Inflammatory macrophage treated with lipopolysaccharide for 1 hour (primary cell): ENCODE results near the gene AP3B1.
"Not testable (repeated sequence)": the region's sequence is repeated elsewhere in the genome, so short reads cannot be mapped to it uniquely, and the experiment has no call there.

Experiments used
- DNase-seq, 2 donors: peaks; one replicate each; pipeline ENCODE4 v3.0.0-alpha.2; 2020 to 2022

Gene AP3B1

DNA sequence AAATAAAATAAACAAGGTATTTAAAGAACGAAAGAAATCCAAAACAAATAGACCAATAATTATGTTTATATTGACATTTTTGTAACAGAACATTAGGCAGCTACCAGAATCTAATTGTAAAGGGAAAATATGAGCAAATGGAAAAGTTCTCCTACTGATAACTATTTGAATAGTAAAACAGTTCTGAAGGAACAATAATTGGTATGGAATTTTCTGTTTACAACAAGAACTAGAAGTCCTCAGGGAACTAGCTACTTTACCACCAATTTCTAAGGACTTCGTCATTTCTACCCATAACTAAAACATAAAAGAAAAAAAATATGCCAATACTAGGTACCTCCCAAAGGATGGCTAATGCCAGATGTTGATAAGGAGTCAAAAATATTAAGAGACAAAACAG, 58.5 kb downstream of the AP3B1 start:
- no peak for DNase-seq

DNA sequence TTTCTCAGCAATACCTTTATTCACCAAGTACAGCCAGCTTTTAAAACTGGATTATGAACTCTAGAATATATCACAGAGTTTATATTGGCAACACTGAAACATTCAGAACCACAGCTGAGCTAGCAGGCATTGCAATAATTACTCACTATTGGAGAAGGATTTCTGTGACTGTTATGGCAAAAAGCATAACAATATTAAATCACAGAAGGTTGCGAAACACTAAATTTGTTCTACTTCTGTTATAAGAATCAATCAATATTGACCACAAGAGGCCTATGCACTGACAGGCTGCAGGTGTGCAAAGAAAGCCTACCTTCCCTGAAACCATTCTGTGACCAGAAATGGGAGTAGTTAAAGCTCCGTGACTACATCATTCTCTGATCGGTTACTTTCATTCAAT, 59.2 kb downstream of the AP3B1 start:
- DNase-seq: no peak

DNA sequence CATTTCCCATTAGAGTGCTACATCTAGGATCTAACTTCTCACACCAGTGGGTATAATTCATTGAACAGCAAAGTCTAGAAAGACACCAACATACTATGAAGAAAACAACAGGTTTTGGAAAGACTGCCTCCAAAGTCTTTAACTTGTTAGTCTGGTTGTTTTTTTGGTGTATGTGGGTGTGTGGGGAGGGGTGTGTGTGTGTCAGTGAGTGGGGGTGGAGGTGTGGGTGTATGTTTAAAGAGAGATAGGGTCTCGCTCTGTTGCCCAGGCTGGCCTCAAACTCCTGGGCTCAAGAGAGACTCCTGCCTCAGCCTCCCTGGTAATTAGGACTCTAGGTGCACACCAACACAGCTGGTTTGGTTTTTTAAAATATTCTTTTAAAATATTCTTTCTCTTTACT, 59.7 kb downstream of the AP3B1 start:
- no peak for DNase-seq

DNA sequence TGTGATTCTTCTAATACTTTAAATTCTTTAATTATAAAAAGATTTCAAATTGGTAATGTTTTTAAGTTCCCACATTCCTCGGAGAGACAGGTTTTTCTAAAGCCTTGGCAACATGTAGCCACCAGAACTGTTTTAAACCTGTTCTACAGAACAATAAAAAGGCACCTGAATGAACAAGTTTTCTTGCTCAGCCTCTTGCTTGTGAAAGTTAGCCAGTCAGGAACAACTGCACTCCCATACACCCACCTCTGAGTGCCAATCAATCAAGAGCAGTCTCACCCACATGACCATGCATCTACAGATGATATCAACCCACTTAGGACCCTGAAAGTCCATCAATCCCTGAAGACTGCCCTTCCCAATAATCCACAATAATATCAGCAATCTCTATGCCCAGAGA, 62.3 kb downstream of the AP3B1 start:
- no peak for DNase-seq

DNA sequence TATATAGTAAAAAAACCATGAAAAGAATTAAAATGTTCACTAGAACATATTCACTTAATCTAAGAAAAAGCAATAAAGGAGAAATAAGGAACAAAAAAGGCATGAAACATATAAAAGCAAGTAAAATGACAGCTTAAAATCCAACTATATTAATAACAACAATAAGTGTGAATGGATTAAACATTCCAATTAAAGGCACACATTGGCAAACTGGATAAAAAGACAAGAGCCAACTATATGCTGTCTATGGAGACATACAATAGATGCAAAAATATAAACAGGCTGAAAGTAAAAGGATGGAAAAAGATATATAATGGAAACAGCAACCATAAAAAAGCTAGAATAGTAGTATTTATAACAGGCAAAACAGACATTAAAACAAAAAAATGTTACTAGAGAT, 70.1 kb downstream of the AP3B1 start:
- no peak for DNase-seq

DNA sequence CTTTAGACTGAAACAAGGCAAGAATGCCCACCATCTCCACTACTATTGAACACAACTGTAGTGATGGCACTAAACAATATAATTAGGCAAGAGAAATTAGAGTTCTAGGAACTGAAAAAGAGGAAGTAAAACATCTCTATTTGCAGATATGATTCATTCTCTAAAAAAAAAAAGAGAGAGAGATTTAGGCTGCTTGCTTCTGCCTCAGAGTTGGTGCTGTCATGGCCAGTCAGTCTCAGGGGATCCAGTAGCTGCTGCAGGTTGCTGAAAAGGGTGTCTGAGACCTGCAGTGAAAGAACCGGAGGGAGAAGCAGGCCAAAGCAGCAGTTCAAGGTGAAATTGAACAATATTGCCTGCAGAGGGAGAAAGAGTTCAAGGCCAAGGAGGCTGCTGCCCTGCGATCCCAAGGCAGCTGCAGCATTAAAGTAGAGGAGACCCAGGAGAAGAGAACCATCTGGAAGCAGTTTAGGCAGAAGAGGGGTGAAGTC, 72.5 kb downstream of the AP3B1 start:
- peak; percentile 52 to 74 for DNase-seq

DNA sequence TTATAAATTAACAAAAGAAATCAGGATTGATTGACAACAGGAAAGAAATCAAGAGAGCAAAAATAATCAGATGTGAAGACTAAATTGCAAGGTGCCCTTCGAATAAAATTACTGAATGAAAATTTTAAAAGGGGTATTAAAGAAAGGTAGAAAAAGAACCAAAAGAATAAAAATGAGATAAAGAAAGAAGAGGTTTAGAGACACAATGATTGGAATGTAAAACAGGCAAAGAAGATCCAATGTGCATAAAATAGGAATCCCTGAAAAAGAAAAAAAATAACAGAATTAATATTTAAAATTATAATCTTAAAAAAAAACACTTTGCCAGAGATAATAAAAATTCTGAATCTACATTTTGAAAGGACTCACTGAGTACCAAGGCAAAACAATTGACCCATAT, 73.0 kb downstream of the AP3B1 start:
- no peak for DNase-seq

DNA sequence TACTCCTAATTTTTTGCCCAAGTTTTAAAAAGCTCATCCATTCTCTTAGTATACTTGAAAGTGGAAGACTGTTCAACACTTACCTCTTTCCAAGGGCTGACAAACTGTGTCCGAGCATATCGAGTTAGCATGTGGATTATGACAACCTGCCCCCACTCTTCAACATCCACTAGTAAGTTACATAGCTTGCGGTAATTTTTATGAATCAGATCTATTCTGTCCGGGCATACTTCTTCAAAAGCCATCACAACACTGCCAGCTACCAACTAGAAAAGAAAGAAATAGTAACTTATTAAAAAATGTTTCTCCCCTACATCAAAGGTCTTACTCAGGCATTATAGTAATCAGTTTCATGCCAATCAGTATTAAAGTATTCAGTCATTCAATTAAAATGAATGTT, 78.5 kb downstream of the AP3B1 start:
- no peak for DNase-seq

DNA sequence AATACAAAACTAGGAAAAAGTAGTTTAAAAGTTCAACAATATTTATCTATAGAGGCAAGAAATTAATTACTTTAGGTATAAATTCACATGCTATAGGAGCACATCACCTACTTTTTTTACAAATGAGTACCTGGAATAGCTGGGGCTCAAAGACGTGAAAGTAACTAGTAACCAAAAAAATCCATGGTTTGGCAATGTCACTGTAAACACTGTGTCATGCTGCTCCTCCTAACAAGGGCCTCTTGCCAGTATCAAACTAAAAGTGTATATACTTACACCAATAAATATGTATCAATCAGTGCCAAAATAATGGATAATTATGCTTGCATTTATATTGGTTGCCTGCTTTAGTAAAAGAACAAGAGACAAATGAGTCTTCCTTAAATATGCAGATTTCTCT, 78.9 kb downstream of the AP3B1 start:
- DNase-seq: no peak

DNA sequence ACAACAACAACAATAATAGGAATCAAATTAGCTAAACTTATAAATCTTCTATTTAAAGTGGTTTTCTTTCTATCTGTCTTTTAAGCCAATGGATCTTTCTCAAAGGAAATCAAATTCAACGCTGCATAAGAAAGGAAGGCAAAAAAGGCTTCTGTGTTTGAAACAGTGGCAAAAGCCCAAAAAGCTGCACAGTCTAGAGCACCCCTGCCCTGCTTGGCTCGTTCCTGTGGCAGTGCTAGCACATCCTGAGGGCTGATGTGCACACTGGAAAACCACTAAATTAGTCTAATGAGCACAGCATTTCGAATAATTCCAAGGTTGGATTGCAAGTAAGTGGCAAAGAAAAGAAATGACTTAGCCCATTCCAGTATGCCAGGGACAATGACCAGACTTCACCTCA, 80.7 kb downstream of the AP3B1 start:
- DNase-seq: no peak

DNA sequence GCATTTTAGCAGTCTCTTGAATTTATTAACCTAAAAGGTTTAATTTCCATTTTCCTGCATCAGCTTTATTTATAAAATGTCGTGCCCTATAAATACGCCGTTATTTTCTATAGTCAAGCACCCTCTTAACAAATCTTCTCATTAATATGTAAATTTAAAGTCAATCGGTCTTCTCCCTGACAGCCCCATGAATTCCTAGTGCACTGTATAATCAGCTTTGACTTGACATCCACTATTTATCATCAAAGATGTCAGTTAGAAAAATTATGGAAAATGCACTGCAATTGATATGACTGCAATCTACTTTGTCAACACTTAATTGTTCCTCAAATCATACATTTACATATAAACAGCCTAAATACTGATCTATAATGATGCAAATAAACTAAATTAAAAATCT, 83.4 kb downstream of the AP3B1 start:
- DNase-seq: no peak

DNA sequence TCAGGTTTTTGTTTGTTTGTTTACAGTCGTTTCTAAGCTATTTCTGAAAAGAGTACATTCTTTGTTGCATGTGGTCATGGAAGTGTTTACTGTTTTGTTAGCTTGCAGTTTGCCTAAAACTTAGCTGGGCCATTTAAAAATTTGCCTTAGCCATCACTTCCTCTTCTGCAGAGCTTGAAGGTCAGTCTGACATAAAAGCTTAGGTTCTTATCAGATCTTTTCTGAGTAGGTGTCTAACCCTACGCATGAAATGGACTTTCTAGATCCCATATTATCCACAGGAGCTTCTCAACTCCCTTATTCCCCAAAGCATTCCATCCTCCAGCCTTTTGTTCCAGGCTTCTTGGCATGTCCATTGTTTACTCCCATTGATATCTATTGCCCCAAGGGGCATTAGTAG, 90.3 kb downstream of the AP3B1 start:
- no peak for DNase-seq

DNA sequence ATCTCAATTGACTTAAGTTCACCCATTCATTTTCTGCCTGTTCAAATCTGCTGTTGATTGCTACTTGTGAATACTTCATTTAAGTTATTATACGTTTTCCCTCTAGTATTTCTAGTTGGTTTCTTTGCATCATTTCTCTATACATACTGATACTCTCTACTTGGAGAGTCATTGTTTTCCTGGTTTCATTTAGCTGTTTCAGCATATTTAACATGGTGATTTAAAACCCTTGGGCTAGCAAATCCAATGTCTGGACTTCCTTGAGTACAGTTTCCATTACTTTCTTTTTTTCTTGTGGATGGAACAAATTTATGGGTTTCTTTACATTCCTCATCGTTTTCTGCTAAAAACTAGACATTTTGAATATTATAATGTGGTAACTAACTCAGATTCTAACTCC, 90.7 kb downstream of the AP3B1 start:
- no peak for DNase-seq

DNA sequence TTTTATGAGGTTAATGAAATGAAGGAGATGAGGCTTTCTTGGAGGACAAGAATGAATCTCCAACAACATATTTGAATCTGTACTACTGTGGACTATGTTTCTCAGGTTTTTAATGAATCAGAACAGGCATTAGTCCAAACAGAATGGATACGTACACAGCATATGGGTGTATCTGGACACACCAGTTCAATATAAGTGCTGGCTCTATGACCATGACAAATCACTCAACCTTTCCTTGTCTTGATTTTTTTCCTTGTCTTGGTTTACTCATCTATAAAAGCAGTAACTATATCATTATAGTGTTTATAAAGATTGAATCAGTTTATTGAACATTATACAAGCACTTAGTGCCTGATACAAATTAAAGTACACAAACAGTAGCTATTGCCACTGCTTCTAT, 104.1 kb downstream of the AP3B1 start:
- no peak for DNase-seq

DNA sequence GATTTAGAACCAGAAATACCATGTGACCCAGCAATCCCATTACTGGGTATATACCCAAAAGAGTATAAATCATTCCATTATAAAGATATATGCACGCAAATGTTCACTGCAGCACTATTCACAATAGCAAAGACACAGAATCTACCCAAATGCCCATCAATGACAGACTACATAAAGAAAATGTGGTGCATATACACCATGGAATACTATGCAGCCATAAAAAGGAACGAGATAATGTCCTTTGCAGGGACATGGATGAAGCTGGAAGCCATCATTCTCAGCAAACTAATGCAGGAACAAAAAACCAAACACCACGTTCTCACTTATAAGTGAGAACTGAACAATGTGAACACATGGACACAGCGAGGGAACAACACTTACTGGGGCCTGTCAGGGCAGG, 105.8 kb downstream of the AP3B1 start:
- not testable (repeated sequence) for DNase-seq

DNA sequence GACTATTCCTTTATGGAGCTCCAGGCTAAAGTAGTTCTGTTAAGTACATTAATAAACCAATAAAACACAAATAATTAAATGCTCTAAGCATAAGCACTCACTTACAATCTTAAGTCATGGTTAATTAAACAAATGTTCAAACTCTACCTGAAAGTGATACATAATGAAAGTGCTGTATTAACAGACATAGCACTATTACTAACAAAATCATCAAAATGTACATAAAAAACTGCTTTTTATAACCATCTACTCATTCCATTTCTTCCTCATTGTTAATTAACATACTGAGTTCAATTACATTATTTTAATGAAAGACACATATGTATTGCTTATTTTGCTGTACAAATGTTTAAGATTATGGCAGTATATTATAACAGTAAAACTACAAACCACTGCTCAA, 107.3 kb downstream of the AP3B1 start:
- no peak for DNase-seq

DNA sequence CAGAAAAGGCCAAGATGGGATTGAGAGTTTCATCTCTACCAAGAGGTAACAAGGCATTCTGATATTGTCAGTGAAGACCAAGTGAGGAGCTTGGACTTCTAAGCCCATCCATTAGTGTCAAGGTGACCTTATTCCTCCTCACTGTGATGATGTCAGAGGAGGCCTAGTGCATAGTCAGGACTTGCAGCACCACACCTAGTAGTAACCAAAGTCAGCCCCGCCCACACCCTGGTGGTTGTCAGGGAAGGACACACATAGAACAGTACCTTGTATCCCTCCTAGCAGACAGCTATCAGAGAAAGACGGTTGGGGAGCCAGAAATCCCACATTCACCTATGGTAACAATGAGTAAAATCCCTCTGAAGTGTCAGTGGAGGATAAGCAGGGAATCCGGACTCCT, 111.7 kb downstream of the AP3B1 start:
- no peak for DNase-seq

DNA sequence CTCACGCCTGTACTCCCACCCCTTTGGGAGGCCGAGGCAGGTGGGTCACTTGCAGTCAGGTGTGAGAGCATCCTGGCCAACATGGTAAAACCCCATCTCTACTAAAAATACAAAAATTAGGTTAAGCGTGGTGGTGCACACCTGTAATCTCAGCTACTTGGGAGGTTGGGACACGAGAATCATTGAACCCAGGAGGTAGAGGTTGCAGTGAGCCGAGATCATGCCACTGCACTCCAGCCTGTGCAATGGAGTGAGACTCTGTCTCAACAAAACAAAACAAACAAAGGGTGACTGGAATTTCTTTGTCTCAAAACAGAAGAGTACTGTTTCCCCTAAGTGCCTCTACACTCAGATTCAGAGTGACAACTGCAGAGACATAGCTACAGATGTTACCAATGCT, 116.1 kb downstream of the AP3B1 start:
- DNase-seq: no peak

DNA sequence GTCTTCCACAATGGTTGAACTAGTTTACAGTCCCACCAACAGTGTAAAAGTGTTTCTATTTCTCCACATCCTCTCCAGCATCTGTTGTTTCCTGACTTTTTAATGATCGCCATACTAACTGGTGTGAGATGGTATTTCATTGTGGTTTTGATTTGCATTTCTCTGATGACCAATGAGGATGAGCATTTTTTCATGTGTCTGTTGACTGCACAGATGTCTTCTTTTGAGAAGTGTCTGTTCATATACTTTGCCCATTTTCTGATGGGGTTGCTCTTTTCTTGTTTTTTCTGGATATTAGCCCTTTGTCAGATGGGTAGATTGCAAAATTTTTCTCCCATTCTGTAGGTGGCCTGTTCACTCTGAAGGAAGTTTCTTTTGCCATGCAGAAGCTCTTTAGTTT, 124.2 kb downstream of the AP3B1 start:
- not testable (repeated sequence) for DNase-seq

DNA sequence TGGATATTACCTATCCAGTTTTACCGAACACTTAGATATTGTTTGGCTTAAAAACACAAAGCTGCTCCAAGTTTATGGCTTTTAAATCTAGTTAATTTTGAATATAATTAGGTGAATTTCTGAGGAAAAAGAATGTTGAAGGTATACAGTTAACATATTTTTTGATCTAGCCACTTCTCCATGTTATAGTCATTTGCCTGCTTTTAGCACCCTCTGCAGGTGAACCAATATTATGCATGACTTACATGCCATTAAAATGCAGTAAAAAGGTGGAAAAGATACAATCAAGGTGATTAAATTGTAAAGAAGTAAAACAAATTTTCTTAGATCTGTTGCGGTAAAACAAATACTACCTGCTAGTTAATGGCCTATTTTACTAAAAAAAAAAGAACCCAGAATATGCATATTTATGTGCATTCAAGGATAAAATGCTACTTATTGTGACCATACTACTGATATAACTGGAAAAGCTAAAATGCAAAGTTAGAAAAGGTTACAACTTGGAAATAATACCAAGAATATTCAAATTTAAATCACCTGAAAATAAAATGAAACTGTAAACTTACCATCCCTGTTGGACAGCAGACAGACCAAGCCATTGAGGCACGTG, 132.1 kb downstream of the AP3B1 start:
- peak; percentile 2 to 12 for DNase-seq

DNA sequence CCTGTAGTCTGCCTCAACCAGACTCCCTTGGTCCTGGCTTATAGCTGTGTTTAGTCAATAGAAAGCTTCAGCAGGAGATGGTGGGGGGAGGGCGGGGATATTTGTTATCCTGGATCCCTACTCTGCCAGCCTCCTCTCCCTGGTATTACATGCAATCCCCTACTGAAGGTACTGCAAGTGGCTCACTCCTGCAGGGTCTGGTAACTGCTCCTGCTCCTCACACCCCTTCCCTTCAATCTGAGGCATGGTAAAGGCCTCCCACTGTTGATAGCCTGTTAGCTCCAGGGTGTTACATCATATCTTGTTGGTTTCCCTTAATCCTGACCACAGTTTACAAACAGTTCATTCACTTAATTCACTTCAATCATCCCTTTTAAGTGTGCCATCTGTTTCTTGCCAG, 137.5 kb downstream of the AP3B1 start:
- no peak for DNase-seq

DNA sequence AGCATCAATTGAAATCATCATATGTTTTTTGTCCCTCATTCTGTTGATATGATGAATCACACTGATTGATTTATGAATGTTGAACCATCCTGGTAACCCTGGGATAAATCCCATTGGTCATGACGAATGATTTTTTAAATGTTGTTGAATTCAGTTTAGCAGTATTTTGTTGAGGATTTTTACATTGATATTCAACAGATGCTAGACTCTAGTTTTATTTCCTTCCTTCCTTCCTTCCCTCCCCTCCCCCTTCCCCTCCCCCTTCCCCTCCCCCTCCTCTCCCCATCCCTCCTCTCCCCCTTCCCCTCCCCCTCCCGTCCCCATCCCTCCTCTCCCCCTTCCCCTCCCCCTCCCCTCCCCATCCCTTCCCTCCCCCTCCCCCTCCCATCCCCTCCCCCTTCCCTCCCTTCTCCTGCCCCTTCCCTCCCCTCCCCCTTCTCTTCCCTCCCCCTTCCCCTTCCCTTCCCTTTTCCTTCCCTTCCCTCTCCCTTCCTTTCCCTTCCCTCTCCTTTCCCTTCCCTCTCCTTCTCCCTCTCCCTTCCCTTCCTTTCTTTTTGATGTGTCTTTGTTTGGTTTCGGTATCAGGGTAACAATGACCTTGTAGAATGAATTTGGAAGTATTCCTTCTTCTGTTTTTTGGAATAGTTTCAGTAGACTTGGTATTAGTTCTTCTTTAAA, 142.8 kb downstream of the AP3B1 start:
- no peak for DNase-seq

DNA sequence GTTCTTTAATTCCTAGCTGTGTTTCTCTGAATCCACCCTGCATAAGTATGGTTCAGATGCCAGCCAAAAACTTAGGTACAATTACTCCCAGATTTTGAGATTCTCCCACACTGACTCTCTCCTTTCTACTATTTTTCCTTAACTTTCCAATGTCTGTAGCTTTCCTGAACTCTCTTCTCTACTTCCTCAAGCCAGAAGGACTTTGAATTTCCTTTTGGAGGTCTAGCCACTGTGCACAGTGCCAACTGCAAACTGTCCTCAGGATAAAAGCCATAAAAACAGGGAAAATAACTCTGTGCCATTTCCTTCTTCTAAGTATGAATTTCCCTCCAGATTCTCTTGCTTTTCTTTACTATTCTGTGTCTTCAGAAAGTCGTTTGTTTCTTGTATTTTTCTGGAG, 157.2 kb downstream of the AP3B1 start:
- no peak for DNase-seq

DNA sequence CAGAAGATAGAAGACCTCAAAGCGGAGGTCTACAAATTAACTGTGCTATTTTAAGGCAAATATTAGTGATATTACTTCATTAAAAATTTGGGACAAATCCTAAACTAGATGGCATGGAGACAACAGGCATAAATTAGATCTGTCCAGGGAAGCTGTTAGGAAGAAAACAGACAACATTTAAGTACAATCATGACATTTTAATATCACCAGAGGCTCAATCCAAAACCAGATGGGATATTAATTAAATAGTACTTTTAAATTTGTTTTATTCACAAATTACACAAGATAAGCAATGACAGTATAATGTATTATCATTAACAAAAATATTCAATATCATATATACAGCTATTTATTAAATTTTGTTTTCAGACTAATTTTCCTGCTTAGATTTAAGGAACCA, 161.1 kb downstream of the AP3B1 start:
- no peak for DNase-seq

DNA sequence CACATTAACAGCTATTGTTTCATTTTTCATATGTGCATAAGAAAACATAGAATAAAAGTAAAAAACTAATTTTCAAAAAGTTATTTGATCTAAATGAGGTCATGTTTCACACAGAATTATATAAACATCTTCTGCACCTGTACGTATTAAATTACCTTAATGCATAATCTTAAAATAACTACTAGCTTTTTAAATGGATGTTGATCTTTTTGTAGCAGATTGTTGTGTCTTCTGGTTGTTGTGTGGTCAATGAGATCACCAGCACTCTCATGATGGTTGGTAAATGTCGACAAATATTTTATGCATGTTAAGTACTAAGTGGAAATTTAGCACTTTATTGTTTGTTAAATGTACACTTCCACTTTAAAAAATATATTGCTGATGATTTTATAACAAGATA, 162.0 kb downstream of the AP3B1 start:
- no peak for DNase-seq
